ENCODE results near the gene DOHH. TPM values are rescaled to one million over a fixed set of nuclear protein-coding genes. Genes with fewer than 3 reads are reported as not detected.
A peak's percentile ranks its signal among the peaks of the same experiment; 100 is the strongest.
"Not testable (repeated sequence)": the region's sequence is repeated elsewhere in the genome, so short reads cannot be mapped to it uniquely, and the experiment has no call there.

Gene DOHH
- total and polyA plus RNA-seq, 5 donors: 9.8 to 14.8 (median 12.4) TPM

DNA sequence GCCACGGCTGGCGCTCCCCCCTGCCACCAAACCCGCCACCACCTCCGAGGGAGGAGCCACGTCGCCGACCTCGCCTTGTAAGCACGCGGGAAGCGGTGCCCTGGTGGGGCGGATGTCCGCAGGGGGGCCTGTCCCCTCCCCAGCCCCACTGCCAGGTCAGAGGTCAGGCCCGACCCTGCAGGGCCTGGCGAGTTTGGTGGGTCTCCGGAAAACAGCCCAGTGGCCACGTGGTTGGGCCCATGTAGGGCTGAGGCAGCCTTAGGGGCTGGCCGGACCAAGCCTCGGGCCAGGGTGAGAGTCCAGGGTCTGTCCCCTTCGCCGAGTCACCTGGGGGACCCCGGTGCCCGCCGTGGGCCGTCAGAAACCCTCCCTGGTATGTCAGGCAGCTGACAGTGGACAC lies 46.6 kb downstream of the DOHH start:
- intact Hi-C loops (cut with DNase I): no loop called here
- no peak overlapping the region for H3K4me3 ChIP-seq (ENCODE audit: low read length)
- 87% methylated on average over 25 of the region's 25 CpGs for WGBS
- H3K27me3 ChIP-seq (ENCODE audit: control insufficient read depth, insufficient read depth): no peaks in the 10 kb centered on the region
- no peak for ATAC-seq
- H3K4me1 ChIP-seq (ENCODE audit: control insufficient read depth, insufficient read depth, low read length): peaks cover 8% of the 10 kb centered on the region
- no peaks in the 10 kb centered on the region for H3K9me3 ChIP-seq (ENCODE audit: control insufficient read depth, low read length)
- H3K27ac ChIP-seq (ENCODE audit: low read length): no peak overlapping the region
- peak in 1 of 3 donors; percentile 74 for DNase-seq

DNA sequence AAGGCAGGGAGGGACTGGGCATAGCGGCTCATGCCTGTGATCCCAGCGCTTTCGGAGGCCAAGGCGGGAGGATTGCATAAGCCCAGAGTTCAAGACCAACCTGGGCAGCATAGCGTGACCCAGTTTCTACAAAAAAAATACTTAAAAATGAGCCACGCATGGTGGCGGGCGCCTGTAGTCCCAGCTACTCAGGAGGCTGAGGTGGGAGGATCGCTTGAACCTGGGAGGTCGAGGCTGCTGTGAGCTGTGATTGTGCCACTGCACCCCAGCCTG lies 47.6 kb downstream of the DOHH start:
- DNase-seq; ATAC-seq; H3K27ac ChIP-seq (ENCODE audit: low read length); H3K9me3 ChIP-seq (ENCODE audit: control insufficient read depth, low read length); H3K4me3 ChIP-seq (ENCODE audit: low read length); H3K27me3 ChIP-seq (ENCODE audit: control insufficient read depth, insufficient read depth); intact Hi-C loops (cut with DNase I); H3K4me1 ChIP-seq (ENCODE audit: control insufficient read depth, insufficient read depth, low read length): not testable (repeated sequence)
- whole genome bisulfite sequencing: 97% methylated on average over 10 of the region's 10 CpGs

DNA sequence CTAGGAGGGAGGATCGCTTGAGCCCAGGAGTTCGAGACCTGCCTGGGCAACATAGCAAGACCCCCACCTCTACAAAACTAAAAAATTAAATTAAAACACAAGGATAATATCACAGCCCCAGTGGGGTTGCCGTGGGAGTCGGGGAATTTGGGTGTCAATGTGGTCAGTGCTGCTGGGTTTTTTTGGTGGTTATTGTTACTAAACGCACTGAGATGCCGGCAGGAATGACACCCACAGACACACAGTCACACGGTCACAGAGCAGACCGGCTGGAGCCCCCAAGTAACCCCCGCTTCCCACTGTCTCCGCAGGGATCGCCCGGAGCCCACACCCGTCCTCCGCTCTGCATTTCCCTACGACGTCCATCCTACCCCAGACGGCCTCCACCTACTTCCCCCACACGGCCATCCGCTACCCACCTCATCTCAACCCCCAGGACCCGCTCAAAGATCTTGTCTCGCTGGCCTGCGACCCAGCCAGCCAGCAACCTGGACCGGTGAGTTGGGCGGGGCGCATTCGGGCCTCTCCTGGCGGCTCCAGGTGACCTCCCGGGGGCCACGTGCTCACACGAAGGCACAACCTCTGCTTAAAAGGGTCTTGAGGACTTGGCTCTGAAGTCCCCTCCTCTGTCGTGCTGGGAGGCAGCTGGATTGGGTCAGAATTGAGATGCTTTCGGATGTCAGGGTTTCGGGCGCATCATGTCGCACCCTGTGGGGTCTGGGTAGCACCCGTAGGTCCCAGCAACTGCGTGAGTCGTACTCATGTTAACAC lies 48.1 kb downstream of the DOHH start:
- no peak overlapping the region for H3K4me3 ChIP-seq (ENCODE audit: low read length)
- no peaks in the 10 kb centered on the region for H3K9me3 ChIP-seq (ENCODE audit: control insufficient read depth, low read length)
- no peaks in the 10 kb centered on the region for H3K27me3 ChIP-seq (ENCODE audit: control insufficient read depth, insufficient read depth)
- 93% methylated on average over 38 of the region's 38 CpGs for WGBS
- H3K27ac ChIP-seq (ENCODE audit: low read length): no peak overlapping the region
- intact Hi-C loops (cut with DNase I): no loop called here
- DNase-seq: peak in 1 of 3 donors; percentile 32
- H3K4me1 ChIP-seq (ENCODE audit: control insufficient read depth, insufficient read depth, low read length): no peaks in the 10 kb centered on the region
- no peak for ATAC-seq

DNA sequence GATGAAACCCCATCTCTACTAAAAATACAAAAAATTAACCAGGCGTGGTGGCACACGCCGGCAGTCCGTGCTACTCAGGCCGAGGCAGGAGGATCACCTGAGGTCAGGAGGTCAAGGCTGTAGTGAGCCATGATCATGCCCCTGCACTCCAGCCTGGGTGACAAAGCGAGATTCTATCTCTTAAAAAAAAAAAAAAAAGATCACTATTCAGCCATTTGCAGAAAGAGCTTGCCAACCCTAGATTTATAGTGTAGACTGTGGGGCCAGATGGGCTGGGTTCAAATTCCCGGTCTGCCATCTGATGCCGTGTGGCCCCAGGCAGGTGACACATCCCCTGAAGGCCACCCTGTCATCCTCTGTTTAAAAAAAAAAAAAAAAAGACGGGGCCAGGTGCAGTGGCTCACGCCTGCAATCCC lies 49.0 kb downstream of the DOHH start:
- Histone ChIP-seq H3K4me3 (ENCODE audit: low read length) (no peak overlapping the region), H3K9me3 (ENCODE audit: control insufficient read depth, low read length) (no peaks in the 10 kb centered on the region), H3K4me1 (ENCODE audit: control insufficient read depth, insufficient read depth, low read length) (no peaks in the 10 kb centered on the region), H3K27ac (ENCODE audit: low read length) (peak overlapping the region; percentile 73), H3K27me3 (ENCODE audit: control insufficient read depth, insufficient read depth) (no peaks in the 10 kb centered on the region)
- DNase-seq (no peak), ATAC-seq (no peak)
- intact Hi-C loops (cut with DNase I): no loop called here
- WGBS: 79% methylated on average over 10 of the region's 10 CpGs

DNA sequence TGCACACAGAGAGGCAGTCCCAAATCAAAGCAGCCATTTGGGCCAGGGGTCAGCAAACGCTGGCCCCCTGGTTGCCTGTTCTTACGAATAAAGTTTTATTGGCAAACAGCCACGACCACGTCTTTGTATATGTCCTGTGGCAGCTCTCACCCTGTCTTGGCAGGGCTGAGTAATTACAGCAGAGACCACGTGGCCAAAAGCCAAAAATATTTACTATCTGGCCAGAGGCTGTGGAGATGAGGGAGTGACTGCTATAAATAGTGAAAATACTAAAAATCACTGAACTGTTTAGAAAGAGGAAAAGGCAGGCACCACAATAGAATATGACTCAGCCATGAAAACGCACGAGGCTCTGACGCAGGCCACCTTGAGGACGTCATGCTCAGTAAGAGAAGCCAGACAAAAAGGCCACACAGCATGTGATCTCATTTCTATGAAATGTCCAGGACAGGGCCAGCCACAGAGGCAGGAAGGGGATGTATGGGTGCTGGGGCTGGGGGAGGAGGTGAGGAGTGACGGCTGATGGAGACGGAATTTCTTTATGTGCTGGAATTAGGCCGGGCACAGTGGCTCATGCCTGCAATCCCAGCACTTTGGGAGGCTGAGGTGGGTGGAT lies 49.6 kb downstream of the DOHH start:
- no peaks in the 10 kb centered on the region for H3K4me1 ChIP-seq (ENCODE audit: control insufficient read depth, insufficient read depth, low read length)
- ATAC-seq: peak; percentile 76 to 93
- 19% methylated on average over 12 of the region's 12 CpGs for WGBS
- intact Hi-C loops (cut with DNase I): no loop called here
- no peak overlapping the region for H3K4me3 ChIP-seq (ENCODE audit: low read length)
- peak overlapping the region; percentile 84 for H3K27ac ChIP-seq (ENCODE audit: low read length)
- peak; percentile 77 to 87 (median 86) for DNase-seq
- no peaks in the 10 kb centered on the region for H3K9me3 ChIP-seq (ENCODE audit: control insufficient read depth, low read length)
- H3K27me3 ChIP-seq (ENCODE audit: control insufficient read depth, insufficient read depth): no peaks in the 10 kb centered on the region

DNA sequence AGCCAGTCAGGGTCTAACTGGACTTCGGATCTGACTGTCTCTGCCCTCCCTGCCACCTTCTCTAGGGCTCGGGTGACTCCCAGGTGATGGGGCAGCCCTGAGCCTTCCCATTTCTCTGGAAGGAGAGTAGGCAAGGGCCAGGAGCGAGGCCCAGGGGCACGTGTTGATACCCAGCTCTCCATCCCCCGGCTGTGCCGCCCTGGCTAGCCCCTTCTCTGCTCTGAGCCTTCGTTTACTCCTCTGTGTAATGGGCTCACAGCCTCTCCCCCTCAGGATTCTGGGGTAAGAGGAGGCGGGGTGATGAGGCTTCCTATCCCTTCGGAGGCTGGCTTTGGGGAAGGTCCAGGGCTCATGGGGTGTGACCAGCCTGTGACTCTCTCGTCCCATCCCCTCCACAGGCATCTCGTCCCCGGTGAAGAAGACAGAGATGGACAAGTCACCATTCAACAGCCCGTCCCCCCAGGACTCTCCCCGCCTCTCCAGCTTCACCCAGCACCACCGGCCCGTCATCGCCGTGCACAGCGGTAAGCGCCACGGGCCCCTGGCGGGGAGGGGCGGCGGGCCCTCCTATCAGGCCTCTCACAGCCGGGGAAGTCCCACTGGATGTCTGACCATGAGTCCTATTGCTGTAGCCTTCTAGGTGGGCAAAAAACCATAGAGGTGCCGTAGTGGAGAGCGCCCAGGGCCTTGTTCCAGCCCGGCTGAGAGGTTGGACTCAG lies 51.7 kb downstream of the DOHH start:
- Histone ChIP-seq H3K4me1 (ENCODE audit: control insufficient read depth, insufficient read depth, low read length) (peaks cover 9% of the 10 kb centered on the region), H3K4me3 (ENCODE audit: low read length) (no peak overlapping the region), H3K27ac (ENCODE audit: low read length) (no peak overlapping the region), H3K27me3 (ENCODE audit: control insufficient read depth, insufficient read depth) (no peaks in the 10 kb centered on the region), H3K9me3 (ENCODE audit: control insufficient read depth, low read length) (no peaks in the 10 kb centered on the region)
- WGBS: 92% methylated on average over 28 of the region's 28 CpGs
- intact Hi-C loops (cut with DNase I): no loop called here
- no peak for DNase-seq
- ATAC-seq: no peak

DNA sequence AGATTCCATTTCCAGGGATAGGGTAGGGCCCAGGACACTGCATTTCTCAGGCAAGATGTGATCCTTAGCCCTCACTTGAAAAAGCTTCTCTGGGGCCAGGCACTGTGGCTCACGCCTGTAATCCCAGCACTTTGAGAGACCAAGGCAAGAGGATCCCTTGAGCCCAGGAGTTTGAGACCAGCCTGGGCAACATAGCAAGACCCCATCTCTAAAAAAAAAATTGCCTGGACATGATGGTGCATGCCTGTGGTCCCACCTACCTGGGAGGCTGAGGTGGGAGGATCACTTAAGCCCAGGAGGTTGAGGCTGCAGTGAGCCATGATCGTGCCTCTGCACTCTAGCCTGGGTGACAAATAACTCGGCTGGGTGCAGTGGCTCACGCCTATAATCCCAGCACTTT lies 53.8 kb downstream of the DOHH start:
- intact Hi-C loops (cut with DNase I); H3K27me3 ChIP-seq (ENCODE audit: control insufficient read depth, insufficient read depth); ATAC-seq; H3K27ac ChIP-seq (ENCODE audit: low read length); H3K9me3 ChIP-seq (ENCODE audit: control insufficient read depth, low read length); H3K4me3 ChIP-seq (ENCODE audit: low read length); DNase-seq: not testable (repeated sequence)
- peaks cover 12% of the 10 kb centered on the region for H3K4me1 ChIP-seq (ENCODE audit: control insufficient read depth, insufficient read depth, low read length)
- 91% methylated on average over 4 of the region's 4 CpGs for WGBS

DNA sequence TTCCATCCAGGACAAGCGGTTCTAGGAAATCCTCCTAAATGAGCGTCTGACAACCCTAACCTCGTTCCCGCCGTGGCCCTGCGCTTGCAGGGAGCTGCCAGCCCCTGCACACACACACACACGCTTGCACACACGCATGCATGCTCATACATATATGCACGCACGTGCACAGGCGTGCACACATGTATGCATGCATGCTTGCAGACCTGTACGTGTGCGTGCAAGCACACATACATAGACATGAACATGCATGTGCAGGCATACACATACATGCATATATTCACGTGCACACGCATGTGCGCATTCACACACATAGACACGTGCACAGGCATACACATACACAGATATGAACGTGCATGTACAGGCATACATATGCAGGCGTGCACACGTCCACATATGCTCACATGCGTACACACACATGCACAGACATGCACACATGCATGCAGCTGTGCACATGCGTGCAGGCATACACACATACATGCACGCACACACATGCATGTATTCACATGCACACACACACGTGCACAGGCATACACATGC lies 55.7 kb downstream of the DOHH start:
- no peak for DNase-seq
- WGBS: 53% methylated on average over 24 of the region's 24 CpGs
- Histone ChIP-seq H3K9me3 (ENCODE audit: control insufficient read depth, low read length) (no peaks in the 10 kb centered on the region), H3K4me1 (ENCODE audit: control insufficient read depth, insufficient read depth, low read length) (peaks cover 12% of the 10 kb centered on the region), H3K27me3 (ENCODE audit: control insufficient read depth, insufficient read depth) (no peaks in the 10 kb centered on the region), H3K4me3 (ENCODE audit: low read length) (no peak overlapping the region), H3K27ac (ENCODE audit: low read length) (no peak overlapping the region)
- intact Hi-C loops (cut with DNase I): no loop called here
- ATAC-seq: peak; percentile 1

DNA sequence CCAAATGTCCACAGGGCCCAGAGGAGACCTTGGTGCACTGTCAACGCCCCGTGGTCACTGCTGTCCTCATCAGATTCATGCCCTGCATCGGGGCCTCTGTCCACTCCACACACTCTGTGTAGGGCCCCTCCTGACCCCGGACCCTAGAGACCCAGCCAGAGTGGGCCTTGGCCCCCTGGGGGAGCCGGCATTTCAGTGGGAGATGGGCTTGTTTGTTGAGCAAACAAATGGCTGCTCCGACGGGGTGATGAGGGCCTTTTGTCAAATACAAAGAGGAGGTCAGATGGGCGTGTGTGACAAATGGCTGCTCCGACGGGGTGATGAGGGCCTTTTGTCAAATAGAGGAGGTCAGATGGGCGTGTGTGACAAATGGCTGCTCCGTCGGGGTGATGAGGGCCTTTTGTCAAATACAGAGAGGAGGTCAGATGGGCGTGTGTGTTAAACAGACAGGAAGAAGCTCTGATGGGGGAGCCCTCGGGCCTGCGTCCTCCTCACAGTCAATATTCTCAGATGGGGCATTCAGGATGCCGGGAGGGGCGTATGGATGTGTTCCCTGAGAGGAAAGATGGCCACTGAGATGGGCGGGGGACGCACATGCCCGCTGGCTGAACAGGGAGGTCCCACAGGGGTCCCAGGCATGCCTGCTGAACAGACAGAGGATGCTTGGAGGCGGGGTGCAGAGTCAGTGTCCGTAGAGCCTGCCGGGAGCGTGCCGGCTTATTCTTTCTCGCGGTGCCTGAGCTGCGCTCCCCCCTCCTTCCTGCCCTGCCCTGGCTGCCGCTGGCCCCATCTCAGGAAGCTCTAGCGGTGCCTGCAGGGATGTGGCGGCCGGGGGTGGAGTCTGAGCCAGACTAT lies 56.4 kb downstream of the DOHH start:
- Histone ChIP-seq H3K4me3 (ENCODE audit: low read length) (no peak overlapping the region), H3K9me3 (ENCODE audit: control insufficient read depth, low read length) (no peaks in the 10 kb centered on the region), H3K27ac (ENCODE audit: low read length) (peak overlapping the region; percentile 76), H3K27me3 (ENCODE audit: control insufficient read depth, insufficient read depth) (no peaks in the 10 kb centered on the region), H3K4me1 (ENCODE audit: control insufficient read depth, insufficient read depth, low read length) (peaks cover 12% of the 10 kb centered on the region)
- WGBS: 26% methylated on average over 33 of the region's 33 CpGs
- intact Hi-C loops (cut with DNase I): no loop called here
- peak; percentile 82 to 85 for ATAC-seq
- DNase-seq: peak; percentile 73 to 90 (median 88)

DNA sequence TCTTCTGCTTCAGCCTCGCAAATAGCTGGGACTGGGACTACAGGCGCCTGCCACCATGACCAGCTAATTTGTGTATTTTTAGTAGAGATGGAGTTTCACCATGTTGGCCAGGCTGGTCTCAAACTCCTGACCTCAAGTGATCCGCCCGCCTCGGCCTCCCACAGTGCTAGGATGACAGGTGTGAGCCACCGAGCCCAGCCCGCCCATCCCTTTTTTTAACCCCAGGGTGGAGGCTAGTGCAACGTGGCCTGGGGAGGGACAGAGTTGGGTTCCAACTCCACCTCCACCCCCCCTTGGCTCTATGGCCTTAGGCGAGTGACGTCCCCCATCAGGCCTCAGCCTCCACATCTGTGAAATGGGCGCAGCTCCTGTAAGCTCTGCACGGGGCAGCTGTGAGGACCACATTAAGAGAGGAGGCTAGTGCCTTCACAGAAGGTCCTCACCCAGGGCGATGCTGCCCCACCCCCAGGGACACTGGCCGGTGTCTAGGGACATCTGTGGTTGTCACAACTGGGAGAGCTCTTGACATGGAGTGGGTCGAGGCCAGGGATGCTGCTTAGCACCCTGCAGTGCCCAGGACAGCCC lies 57.9 kb downstream of the DOHH start:
- DNase-seq (peak in 1 of 3 donors; percentile 51), ATAC-seq (no peak)
- H3K27me3 ChIP-seq (ENCODE audit: control insufficient read depth, insufficient read depth): no peaks in the 10 kb centered on the region
- no peak overlapping the region for H3K27ac ChIP-seq (ENCODE audit: low read length)
- H3K9me3 ChIP-seq (ENCODE audit: control insufficient read depth, low read length): no peaks in the 10 kb centered on the region
- intact Hi-C loops (cut with DNase I): no loop called here
- peaks cover 12% of the 10 kb centered on the region for H3K4me1 ChIP-seq (ENCODE audit: control insufficient read depth, insufficient read depth, low read length)
- 84% methylated on average over 15 of the region's 15 CpGs for WGBS
- no peak overlapping the region for H3K4me3 ChIP-seq (ENCODE audit: low read length)
